K562 (cell line): ENCODE results near the gene DIPK1B. TPM values are rescaled to one million over a fixed set of nuclear protein-coding genes. Genes with fewer than 3 reads are reported as not detected.

Experiments
- ATAC-seq: fragments of 200-7000 bp; cut with Tn5 transposase; 3 replicates; pipeline ENCODE4 v1.9.1; 2020; ENCODE audit warnings: moderate library complexity
- BruUV-seq: library from RNA; stranded (reverse); fragments of 400-500 nt; replicated peaks from 2 replicates; lab custom pipeline; 2021; lab: Mats Ljungman, UMichigan
- CTCF ChIA-PET: fragments of 300-600 bp; formaldehyde crosslinking; extraction: SDS; loops from one replicate; lab custom pipeline; 2021; ENCODE audit warnings: low intra/inter-chr PET ratio; lab: Yijun Ruan, JAX
- POLR2A ChIA-PET: fragments of 300-600, 350-650 bp; sonication (Branson Sonifier 250); formaldehyde crosslinking; extraction: SDS; loops from one replicate; lab custom pipeline; 2021; ENCODE audit warnings: antibody characterized with exemption, inconsistent platforms; lab: Yijun Ruan, JAX
- DNase-seq, 4 experiments: peaks; one replicate each; pipeline versions ENCODE4 v3.0.0 to v3.0.0-alpha.2; 2011 to 2018; ENCODE audit warnings: low spot score in 3 of 4, mixed read lengths in 3 of 4; ENCODE audit errors: extremely low read depth in 1 of 4
- FAIRE-seq: peaks from 2 replicates; lab custom pipeline; 2011; peaks lifted over from hg19 to GRCh38; lab: Jason Lieb, UNC
- H2AFZ ChIP-seq: 2 replicates; pipeline ENCODE4 v1.6.0; 2011; ENCODE audit warnings: low read depth, low read length, control low read depth, inconsistent platforms
- H3K27ac ChIP-seq: fragments of 200-600 bp; 3 replicates; pipeline ENCODE4 v1.8.0; 2011; ENCODE audit warnings: low read depth, mild to moderate bottlenecking, control low read depth, inconsistent platforms, low read length, moderate library complexity, mixed read lengths; ENCODE audit errors: extremely low read depth
- H3K27me3 ChIP-seq, 2 experiments: fragments of 300-600 bp in 1 of 2; 2 replicates in 1 of 2; 3 replicates in 1 of 2; pipeline versions ENCODE4 v1.6.0 to v1.8.0; 2011; ENCODE audit warnings: inconsistent platforms in 2 of 2, low read length in 2 of 2, mild to moderate bottlenecking in 1 of 2, mixed read lengths in 1 of 2, moderate library complexity in 1 of 2; ENCODE audit not compliant: control insufficient read depth in 2 of 2, insufficient read depth in 2 of 2
- H3K36me3 ChIP-seq: fragments of 300-600 bp; 3 replicates; pipeline ENCODE4 v1.8.0; 2011; ENCODE audit warnings: mild to moderate bottlenecking, low read length, inconsistent platforms; ENCODE audit not compliant: control insufficient read depth, insufficient read depth
- H3K4me1 ChIP-seq, 2 experiments: fragments of 200-600 bp in 1 of 2; replicated peaks in 1 of 2; 2 replicates in 1 of 2; 3 replicates in 1 of 2; pipeline versions ENCODE4 v1.5.1 to v1.8.0; 2011; ENCODE audit warnings: inconsistent platforms in 2 of 2, low read length in 2 of 2, mild to moderate bottlenecking in 1 of 2, mixed read lengths in 1 of 2, moderate library complexity in 1 of 2; ENCODE audit not compliant: control insufficient read depth in 2 of 2, insufficient read depth in 2 of 2
- H3K4me2 ChIP-seq: 2 replicates; pipeline ENCODE4 v1.6.1; 2011; ENCODE audit warnings: low read length, control low read depth, inconsistent platforms, mixed read lengths; ENCODE audit not compliant: insufficient read depth
- H3K4me3 ChIP-seq: fragments of 200-600 bp; sonication (generic), shearing (Covaris generic); 2 replicates; pipeline ENCODE4 v1.5.1; 2016; ENCODE audit warnings: control low read depth, inconsistent platforms
- H3K79me2 ChIP-seq: fragments of 200-600 bp; 3 replicates; pipeline ENCODE4 v1.8.0; 2011; ENCODE audit warnings: low read length, inconsistent platforms; ENCODE audit not compliant: control insufficient read depth, insufficient read depth
- H3K9ac ChIP-seq, 2 experiments: 2 replicates each; pipeline versions ENCODE4 v1.6.0 to v1.6.1; 2011; ENCODE audit warnings: low read depth in 2 of 2, low read length in 2 of 2, control low read depth in 1 of 2, inconsistent platforms in 1 of 2, mild to moderate bottlenecking in 1 of 2, mixed read lengths in 1 of 2; ENCODE audit not compliant: insufficient read depth in 1 of 2
- H3K9me1 ChIP-seq: one replicate; pipeline ENCODE4 v1.6.0; 2011; ENCODE audit warnings: inconsistent platforms, mild to moderate bottlenecking, low read length, moderate library complexity; ENCODE audit not compliant: control insufficient read depth, insufficient read depth
- H3K9me3 ChIP-seq: replicated peaks from 2 replicates; pipeline ENCODE4 v1.5.1; 2011; ENCODE audit warnings: low read depth, low read length, inconsistent platforms; ENCODE audit not compliant: control insufficient read depth, insufficient read depth
- H4K20me1 ChIP-seq: replicated peaks from 2 replicates; pipeline ENCODE4 v1.6.1; 2011; ENCODE audit warnings: low read length, inconsistent platforms, mixed read lengths; ENCODE audit not compliant: control insufficient read depth, insufficient read depth
- CAMTA2 ChIP-seq: fragments of 250-450 bp; sonication (Bioruptor Pico); conservative IDR thresholded peaks from 2 replicates; pipeline ENCODE4 v1.5.1; 2022
- CXXC5 ChIP-seq: fragments of 250-450 bp; sonication (Bioruptor Pico); IDR thresholded peaks from 2 replicates; pipeline ENCODE4 v1.8.0; 2022; ENCODE audit warnings: inconsistent platforms, mild to moderate bottlenecking, moderate library complexity
- FIP1L1 ChIP-seq: fragments of 200-400 bp; formaldehyde crosslinking; IDR thresholded peaks from 2 replicates; pipeline ENCODE4 v1.6.1; 2018; ENCODE audit warnings: mild to moderate bottlenecking, low read depth, low read length; ENCODE audit not compliant: poor library complexity, severe bottlenecking
- JUND ChIP-seq, 2 experiments: IDR thresholded peaks; 2 replicates in 1 of 2; 3 replicates in 1 of 2; pipeline ENCODE4 v1.6.1; 2011; ENCODE audit warnings: borderline replicate concordance in 2 of 2, low read depth in 2 of 2, low read length in 2 of 2, improper control_type of control experiment in 1 of 2, missing biosample characterization in 1 of 2, missing genetic modification characterization in 1 of 2, missing genetic modification reagents in 1 of 2
- LEF1 ChIP-seq: fragments of 450-650 bp; IDR thresholded peaks from 2 replicates; pipeline ENCODE4 v1.6.1; 2016; ENCODE audit warnings: mild to moderate bottlenecking
- MIER1 ChIP-seq: fragments of 450-650 bp; IDR thresholded peaks from 2 replicates; pipeline ENCODE4 v1.6.1; 2016; ENCODE audit warnings: antibody characterized with exemption, mild to moderate bottlenecking, low read depth
- NR2C1 ChIP-seq, 2 experiments: fragments of 450-650 bp; IDR thresholded peaks; 2 replicates each; pipeline ENCODE4 v1.6.1; 2017; ENCODE audit warnings: mild to moderate bottlenecking in 2 of 2, antibody characterized with exemption in 1 of 2, inconsistent platforms in 1 of 2, missing compliant biosample characterization in 1 of 2, missing genetic modification characterization in 1 of 2
- RFX5 ChIP-seq: IDR thresholded peaks from 2 replicates; pipeline ENCODE4 v1.6.1; 2011; ENCODE audit warnings: low read depth, mild to moderate bottlenecking, improper control_type of control experiment, low read length
- RNF2 ChIP-seq: sonication (generic); IDR thresholded peaks from 2 replicates; pipeline ENCODE4 v1.6.1; 2016
- SPI1 ChIP-seq: IDR thresholded peaks from 2 replicates; pipeline ENCODE4 v1.6.1; 2011; ENCODE audit warnings: low read depth, low read length, control low read depth, borderline replicate concordance
- SREBF2 ChIP-seq: sonication (generic); formaldehyde crosslinking; IDR thresholded peaks from 2 replicates; pipeline ENCODE4 v1.4.0; 2020; ENCODE audit warnings: mild to moderate bottlenecking, missing genetic modification reagents
- ZEB2 ChIP-seq: fragments of 450-650 bp; IDR thresholded peaks from 2 replicates; pipeline ENCODE4 v1.6.1; 2016
- ZFPM2 ChIP-seq: fragments of 250-450 bp; sonication (Bioruptor Pico); IDR thresholded peaks from 2 replicates; pipeline ENCODE4 v1.5.1; 2022; ENCODE audit warnings: mild to moderate bottlenecking
- ZNF232 ChIP-seq: sonication (generic); formaldehyde crosslinking; IDR thresholded peaks from 2 replicates; pipeline ENCODE4 v1.8.0; 2022; ENCODE audit warnings: mild to moderate bottlenecking, missing genetic modification reagents
- ZNF584 ChIP-seq: fragments of 200-800 bp; sonication (Bioruptor generic); IDR thresholded peaks from 2 replicates; pipeline ENCODE4 v1.6.1; 2016; ENCODE audit warnings: low read depth, mild to moderate bottlenecking, missing genetic modification characterization, missing compliant biosample characterization
- WGBS: fragments of 100-300 bp; shearing (Covaris generic); methylation state at CpG from one replicate; pipeline ENCODE4 v1.1.6; 2016; ENCODE audit warnings: low coverage, mixed read lengths; ENCODE audit not compliant: insufficient coverage; ENCODE audit errors: missing lambda C conversion rate; 5-methylcytosine and 5-hydroxymethylcytosine counted together
- in situ Hi-C: fragments of 300-500 bp; cut with MboI; formaldehyde crosslinking; loops from 4 replicates; pipeline ENCODE4 v1.15.0; 2018; ENCODE audit warnings: inconsistent platforms, mixed read lengths
- intact Hi-C: fragments of 100-400 bp; cut with micrococcal nuclease; formaldehyde crosslinking; loops from 2 replicates; pipeline ENCODE4 v1.14.2; 2022
- polyA plus RNA-seq, 8 experiments: library from polyadenylated mRNA; depleted of rRNA in 4 of 8; stranded (reverse) in 5 of 8; unstranded in 3 of 8; fragments of >200 nt; fragmentation: Nextera tagmentation in 2 of 8; fragmentation: Illumina TruSeq in 1 of 8; extraction: Ambion mirVana in 2 of 8; extraction: Trizol in 1 of 8; gene quantifications; 2 replicates each; pipeline versions ENCODE4 v1.2.1 to v1.2.3, GENCODE V29; 2011 to 2014; ENCODE audit warnings: inconsistent platforms in 1 of 8, missing spikeins in 1 of 8
- total RNA-seq, 7 experiments: library from RNA; depleted of rRNA in 6 of 7; stranded (reverse); fragments of >200 nt in 6 of 7; fragmentation: Illumina TruSeq in 2 of 7; extraction: Trizol in 2 of 7; gene quantifications; 2 replicates each; pipeline versions ENCODE4 v1.2.1 to v1.2.3, GENCODE V29; 2011 to 2021; ENCODE audit warnings: low replicate concordance in 1 of 7
- TF ChIP-seq, protein P1 (sequence below): fragments of 250-450 bp; sonication (Bioruptor Pico); IDR thresholded peaks from 2 replicates; pipeline ENCODE4 v1.5.0; 2021
- TF ChIP-seq, protein P2 (sequence below): fragments of 250-450 bp; sonication (Bioruptor Pico); IDR thresholded peaks from 2 replicates; pipeline ENCODE4 v1.8.0; 2021; ENCODE audit warnings: moderate library complexity, mild to moderate bottlenecking, inconsistent platforms

DIPK1B gene
- total and polyA plus RNA-seq, 9 of the 15 experiments (the other 6 are each of a cell fraction or from before 2014, with no cell fraction given): 0.08 to 22.3 (median 5.9) TPM

DNA sequence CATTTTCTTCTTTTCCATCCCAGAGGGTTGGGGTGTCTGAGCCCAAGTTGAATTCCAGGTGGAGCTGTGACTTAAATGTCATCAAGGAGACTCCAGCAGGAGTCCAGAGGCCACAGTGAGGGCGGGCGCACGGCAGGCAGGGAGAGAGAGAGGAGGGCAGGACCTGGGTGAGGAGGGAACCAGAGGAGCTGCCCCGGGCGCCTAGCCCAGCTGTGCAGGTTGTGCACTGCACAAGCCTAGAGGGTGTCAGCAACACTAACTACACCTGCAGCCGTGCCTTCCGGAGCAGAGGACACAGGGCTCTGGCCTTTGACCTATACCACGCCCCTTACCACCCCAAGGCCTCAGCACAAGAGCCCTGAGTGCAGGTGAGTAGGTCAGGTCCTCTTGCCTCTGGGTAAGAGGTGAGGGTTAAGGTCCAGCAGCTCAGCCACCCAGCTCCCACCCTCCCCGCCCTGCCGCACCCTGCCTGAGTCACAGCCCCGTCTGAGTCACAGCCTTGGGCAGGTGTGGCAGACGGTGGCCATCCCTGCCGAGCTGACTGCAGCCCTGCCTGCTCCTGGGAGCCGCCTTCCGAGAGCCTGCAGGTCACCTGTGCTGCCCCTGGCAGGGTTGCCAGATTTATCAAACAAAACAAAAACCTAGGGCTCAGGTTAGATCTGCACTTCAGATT is 18.7 kb upstream of the DIPK1B start:
- no TSS peak for BruUV-seq
- intact Hi-C loops (loop anchor here (5.0 kb wide), 2 partner anchors 46 to 206 kb away; no protein-coding TSS in a partner anchor), in situ Hi-C loops (no loop called here)
- ChIA-PET POLR2A (interaction anchor here (1.9 kb wide), 1 partner anchor 30 kb away, joined by 5 read pairs; no protein-coding TSS in a partner anchor), CTCF (interaction anchor here (0.6 to 1.5 kb wide), 3 partner anchors 47 to 382 kb away, joined by 3 to 12 read pairs (median 4); no protein-coding TSS in a partner anchor)
- Histone ChIP-seq H3K4me1 (peaks cover 9 to 76% of the 10 kb centered on the region in 2 experiments; a peak in 4 of 5 replicates), H3K4me2 (peak overlapping the region; percentile 49; the same call in 1 of the 2 replicates), H3K9ac (peak overlapping the region in 1 of 2 experiments; percentile 15; a peak in 1 of 4 replicates), H3K36me3 (no peaks in the 10 kb centered on the region), H3K27ac (no peak overlapping the region), H4K20me1 (no peaks in the 10 kb centered on the region), H3K27me3 (no peaks in the 10 kb centered on the region), H3K9me1 (no peaks in the 10 kb centered on the region), H3K4me3 (no peak overlapping the region), H3K9me3 (no peaks in the 10 kb centered on the region), H3K79me2 (no peaks in the 10 kb centered on the region), H2AFZ (no peak overlapping the region)
- DNase-seq (peak; percentile 79 to 85 (median 84)), FAIRE-seq (peak; percentile 69), ATAC-seq (peak; percentile 82)
- WGBS: 20% methylated on average over 14 of the region's 15 CpGs
- TF ChIP-seq CAMTA2 (CRISPR knock-in tag): no peak
- no peak for TF ChIP-seq LEF1
- no peak for TF ChIP-seq ZNF584
- TF ChIP-seq ZNF232 (CRISPR knock-in tag): no peak
- TF ChIP-seq SPI1: no peak
- TF ChIP-seq FIP1L1: no peak
- TF ChIP-seq, protein P1, sequence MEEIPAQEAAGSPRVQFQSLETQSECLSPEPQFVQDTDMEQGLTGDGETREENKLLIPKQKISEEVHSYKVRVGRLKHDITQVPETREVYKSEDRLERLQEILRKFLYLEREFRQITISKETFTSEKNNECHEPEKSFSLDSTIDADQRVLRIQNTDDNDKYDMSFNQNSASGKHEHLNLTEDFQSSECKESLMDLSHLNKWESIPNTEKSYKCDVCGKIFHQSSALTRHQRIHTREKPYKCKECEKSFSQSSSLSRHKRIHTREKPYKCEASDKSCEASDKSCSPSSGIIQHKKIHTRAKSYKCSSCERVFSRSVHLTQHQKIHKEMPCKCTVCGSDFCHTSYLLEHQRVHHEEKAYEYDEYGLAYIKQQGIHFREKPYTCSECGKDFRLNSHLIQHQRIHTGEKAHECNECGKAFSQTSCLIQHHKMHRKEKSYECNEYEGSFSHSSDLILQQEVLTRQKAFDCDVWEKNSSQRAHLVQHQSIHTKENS (CRISPR knock-in tag): no peak
- TF ChIP-seq RFX5: no peak
- TF ChIP-seq NR2C1 (IDR thresholded peaks at IDR 0.05): no peak
- no peak for TF ChIP-seq NR2C1 (tag; IDR thresholded peaks at IDR 0.05)
- peak; percentile 88 for TF ChIP-seq JUND (IDR thresholded peaks at IDR 0.05; ENCODE audit: borderline replicate concordance, low read depth, low read length)
- TF ChIP-seq JUND (tag; IDR thresholded peaks at IDR 0.05; ENCODE audit: borderline replicate concordance, low read depth, low read length): peak; percentile 85; the same call in 1 of the 3 replicates
- no peak for TF ChIP-seq CXXC5 (CRISPR knock-in tag)
- TF ChIP-seq MIER1: no peak
- no peak for TF ChIP-seq SREBF2 (CRISPR knock-in tag)
- TF ChIP-seq RNF2: no peak
- TF ChIP-seq, protein P2, sequence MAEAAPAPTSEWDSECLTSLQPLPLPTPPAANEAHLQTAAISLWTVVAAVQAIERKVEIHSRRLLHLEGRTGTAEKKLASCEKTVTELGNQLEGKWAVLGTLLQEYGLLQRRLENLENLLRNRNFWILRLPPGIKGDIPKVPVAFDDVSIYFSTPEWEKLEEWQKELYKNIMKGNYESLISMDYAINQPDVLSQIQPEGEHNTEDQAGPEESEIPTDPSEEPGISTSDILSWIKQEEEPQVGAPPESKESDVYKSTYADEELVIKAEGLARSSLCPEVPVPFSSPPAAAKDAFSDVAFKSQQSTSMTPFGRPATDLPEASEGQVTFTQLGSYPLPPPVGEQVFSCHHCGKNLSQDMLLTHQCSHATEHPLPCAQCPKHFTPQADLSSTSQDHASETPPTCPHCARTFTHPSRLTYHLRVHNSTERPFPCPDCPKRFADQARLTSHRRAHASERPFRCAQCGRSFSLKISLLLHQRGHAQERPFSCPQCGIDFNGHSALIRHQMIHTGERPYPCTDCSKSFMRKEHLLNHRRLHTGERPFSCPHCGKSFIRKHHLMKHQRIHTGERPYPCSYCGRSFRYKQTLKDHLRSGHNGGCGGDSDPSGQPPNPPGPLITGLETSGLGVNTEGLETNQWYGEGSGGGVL (CRISPR knock-in tag): no peak
- no peak for TF ChIP-seq ZFPM2 (CRISPR knock-in tag)
- peak; percentile 66 for TF ChIP-seq ZEB2
